Measurements from ENCODE around the gene VAMP7.
"Not testable (repeated sequence)": the region's sequence is repeated elsewhere in the genome, so short reads cannot be mapped to it uniquely, and the experiment has no call there.

Gene VAMP7

DNA sequence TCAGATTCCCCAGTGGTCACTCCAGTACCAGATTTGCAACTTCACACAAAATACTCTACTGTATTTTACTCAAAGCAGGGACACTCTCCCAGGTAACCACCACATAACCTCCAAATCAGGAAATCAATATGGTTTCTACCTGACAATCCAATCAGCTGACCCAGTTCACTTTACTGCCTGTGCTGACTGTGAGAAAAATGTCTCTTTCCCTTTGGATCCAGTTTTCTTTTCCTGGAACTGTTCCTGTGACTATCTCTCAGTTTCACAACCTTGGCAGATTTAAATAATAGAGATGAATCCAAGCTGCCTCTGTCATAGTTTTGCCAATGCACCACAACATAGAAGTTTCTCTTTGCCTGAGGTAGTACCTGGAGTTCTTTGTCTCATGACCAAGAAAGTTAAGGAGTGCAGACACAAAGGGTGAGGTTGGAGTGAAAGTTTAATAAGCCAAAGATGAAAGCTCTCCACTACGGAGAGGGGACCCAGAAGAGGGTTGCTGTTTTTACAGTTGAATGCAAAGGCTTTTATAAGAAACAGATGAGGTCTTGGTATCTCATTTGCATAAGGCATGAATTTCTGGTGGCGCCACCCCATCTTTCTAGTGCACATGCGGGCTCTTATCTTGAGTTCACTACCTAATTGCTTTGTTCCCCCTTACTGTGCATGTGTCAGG lies 86.6 kb downstream of the VAMP7 start:
- no peak overlapping the region for H3K4me3 ChIP-seq (ENCODE audit: low read depth, low read length)
- TF ChIP-seq, protein P1, sequence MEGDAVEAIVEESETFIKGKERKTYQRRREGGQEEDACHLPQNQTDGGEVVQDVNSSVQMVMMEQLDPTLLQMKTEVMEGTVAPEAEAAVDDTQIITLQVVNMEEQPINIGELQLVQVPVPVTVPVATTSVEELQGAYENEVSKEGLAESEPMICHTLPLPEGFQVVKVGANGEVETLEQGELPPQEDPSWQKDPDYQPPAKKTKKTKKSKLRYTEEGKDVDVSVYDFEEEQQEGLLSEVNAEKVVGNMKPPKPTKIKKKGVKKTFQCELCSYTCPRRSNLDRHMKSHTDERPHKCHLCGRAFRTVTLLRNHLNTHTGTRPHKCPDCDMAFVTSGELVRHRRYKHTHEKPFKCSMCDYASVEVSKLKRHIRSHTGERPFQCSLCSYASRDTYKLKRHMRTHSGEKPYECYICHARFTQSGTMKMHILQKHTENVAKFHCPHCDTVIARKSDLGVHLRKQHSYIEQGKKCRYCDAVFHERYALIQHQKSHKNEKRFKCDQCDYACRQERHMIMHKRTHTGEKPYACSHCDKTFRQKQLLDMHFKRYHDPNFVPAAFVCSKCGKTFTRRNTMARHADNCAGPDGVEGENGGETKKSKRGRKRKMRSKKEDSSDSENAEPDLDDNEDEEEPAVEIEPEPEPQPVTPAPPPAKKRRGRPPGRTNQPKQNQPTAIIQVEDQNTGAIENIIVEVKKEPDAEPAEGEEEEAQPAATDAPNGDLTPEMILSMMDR (IDR thresholded peaks at IDR 0.05; ENCODE audit: borderline replicate concordance, insufficient read depth, low read depth, low read length), result no peak

DNA sequence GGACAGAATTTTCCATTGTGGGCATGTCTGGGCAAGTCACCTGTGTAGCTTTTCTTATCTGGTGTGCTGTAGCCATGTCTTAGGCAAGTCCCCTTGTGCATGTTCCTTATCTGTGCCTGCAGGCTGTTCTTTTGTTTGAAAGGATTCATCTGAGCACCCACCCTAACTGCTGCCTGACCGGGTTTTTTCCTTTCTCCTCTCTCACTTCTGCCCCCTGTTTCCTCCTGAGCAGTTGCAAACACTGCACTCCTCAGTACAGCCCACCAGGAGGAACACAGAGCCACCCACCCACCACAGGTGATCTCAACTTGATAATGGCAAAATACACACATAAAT lies 87.1 kb downstream of the VAMP7 start:
- no peak overlapping the region for H3K4me3 ChIP-seq (ENCODE audit: low read depth, low read length)
- TF ChIP-seq, protein P1 (IDR thresholded peaks at IDR 0.05; ENCODE audit: borderline replicate concordance, insufficient read depth, low read depth, low read length), result no peak

DNA sequence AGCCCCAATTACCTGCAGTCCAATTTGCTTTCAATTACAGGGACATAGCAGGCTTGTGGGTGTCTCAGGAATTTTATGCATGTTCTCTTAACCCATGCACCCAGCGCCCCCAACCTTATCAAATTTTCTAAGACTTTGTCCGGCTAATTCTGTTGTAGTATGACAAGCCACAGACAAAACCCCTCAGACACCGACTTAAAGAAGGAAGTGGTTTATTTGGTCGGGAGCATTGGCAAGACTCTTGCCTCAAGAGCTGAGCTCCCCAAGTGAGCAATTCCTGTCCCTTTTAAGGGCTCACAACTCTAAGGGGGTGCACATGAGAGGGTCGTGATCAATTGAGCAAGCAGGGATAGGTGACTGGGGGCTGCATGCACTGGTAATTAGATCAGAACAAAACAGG lies 87.6 kb downstream of the VAMP7 start:
- TF ChIP-seq, protein P1 (IDR thresholded peaks at IDR 0.05; ENCODE audit: borderline replicate concordance, insufficient read depth, low read depth, low read length), result no peak
- no peak overlapping the region for H3K4me3 ChIP-seq (ENCODE audit: low read depth, low read length)

DNA sequence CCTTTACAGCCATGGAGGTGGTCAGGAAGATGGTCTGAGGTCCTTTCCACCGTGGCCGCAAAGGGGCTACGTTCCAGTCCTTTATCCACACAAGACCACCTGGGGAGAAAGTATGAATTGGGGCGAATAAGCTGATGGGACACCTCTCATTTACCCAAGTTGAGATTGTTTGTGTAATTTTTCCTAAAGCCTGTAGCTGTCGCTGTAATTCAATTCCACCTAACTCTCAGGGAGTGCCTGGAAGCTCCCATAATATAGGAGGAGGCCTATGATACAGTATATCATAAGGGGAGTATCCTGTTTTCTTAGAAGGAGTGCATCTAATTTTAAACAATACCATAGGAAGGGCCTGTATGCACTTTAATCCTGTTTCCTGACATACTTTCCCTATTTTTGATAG lies 90.5 kb downstream of the VAMP7 start:
- H3K4me3 ChIP-seq (ENCODE audit: low read depth, low read length), result not testable (repeated sequence)

DNA sequence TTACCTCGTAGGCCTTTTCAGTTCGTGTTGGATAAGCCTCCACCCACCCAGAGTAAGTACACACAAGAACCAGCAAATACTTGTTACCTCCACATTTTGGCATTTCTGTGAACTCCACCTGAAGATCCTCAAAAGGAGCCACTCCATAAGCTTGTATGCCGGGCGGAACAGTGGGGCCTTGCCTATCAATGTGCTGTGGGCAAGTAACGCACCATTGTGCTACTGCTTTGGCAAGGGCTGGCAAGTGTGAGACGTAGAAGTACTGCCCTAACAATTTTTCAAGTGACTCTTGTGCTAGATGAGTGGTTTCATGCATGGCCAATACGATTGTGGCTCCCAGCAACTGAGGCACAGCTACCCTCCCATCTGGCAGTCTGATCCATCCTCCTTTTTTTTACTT lies 91.1 kb downstream of the VAMP7 start:
- H3K4me3 ChIP-seq (ENCODE audit: low read depth, low read length), result not testable (repeated sequence)

GRCh38 chrX:155983326-155983725 lies 102.2 kb downstream of the VAMP7 start:
- TF ChIP-seq, protein P1 (IDR thresholded peaks at IDR 0.05; ENCODE audit: borderline replicate concordance, insufficient read depth, low read depth, low read length), result no peak
- H3K4me3 ChIP-seq (ENCODE audit: low read depth, low read length), result no peak overlapping the region

DNA sequence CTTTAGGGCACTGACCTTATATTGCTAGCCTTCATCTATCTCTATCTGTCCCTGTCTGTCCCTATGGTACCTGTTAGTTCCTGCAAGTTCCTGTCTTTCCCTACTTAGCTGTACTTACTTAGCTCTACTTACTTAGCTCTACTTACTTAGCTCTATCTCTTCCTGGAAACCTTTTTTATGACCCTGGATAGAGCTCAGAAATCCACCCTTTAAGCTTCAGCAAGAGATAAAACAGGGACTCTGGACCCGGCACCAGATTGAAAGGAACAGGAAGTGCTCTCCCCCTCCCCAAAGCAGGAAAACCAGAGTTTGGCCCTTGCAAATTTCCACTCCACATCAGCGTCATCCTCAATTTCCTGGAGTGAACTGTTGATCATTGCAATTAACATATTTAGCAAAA lies 104.1 kb downstream of the VAMP7 start:
- no peak overlapping the region for H3K4me3 ChIP-seq (ENCODE audit: low read depth, low read length)
- TF ChIP-seq, protein P1 (IDR thresholded peaks at IDR 0.05; ENCODE audit: borderline replicate concordance, insufficient read depth, low read depth, low read length), result no peak

- H3K4me3 ChIP-seq (ENCODE audit: low read depth, low read length), result not testable (repeated sequence)
These were observed 105.8 kb downstream of the VAMP7 start for GRCh38 chrX:155986995-155987394.

- TF ChIP-seq, protein P1 (IDR thresholded peaks at IDR 0.05; ENCODE audit: borderline replicate concordance, insufficient read depth, low read depth, low read length), result no peak
- no peak overlapping the region for H3K4me3 ChIP-seq (ENCODE audit: low read depth, low read length)
These were observed 107.7 kb downstream of the VAMP7 start for GRCh38 chrX:155988859-155989258.
